Mononuclear cell (primary cell): Measurements from ENCODE around the gene ATP7A. TPM values are rescaled to one million over a fixed set of nuclear protein-coding genes. Genes with fewer than 3 reads are reported as not detected.
"Not testable (repeated sequence)": the region's sequence is repeated elsewhere in the genome, so short reads cannot be mapped to it uniquely, and the experiment has no call there.

ENCODE experiments used
- H3K27me3 ChIP-seq: 2 replicates; pipeline ENCODE4 v1.6.0; 2011; ENCODE audit warnings: low read length, control low read depth; ENCODE audit not compliant: insufficient read depth
- H3K4me1 ChIP-seq: 2 replicates; pipeline ENCODE4 v1.5.1; 2011; ENCODE audit warnings: mild to moderate bottlenecking, low read length, control low read depth; ENCODE audit not compliant: insufficient read depth
- H3K4me3 ChIP-seq: 2 replicates; pipeline ENCODE4 v1.5.1; 2011; ENCODE audit warnings: mild to moderate bottlenecking, low read length, moderate library complexity
- H3K9me3 ChIP-seq: 2 replicates; pipeline ENCODE4 v1.5.1; 2011; ENCODE audit warnings: low read depth, mild to moderate bottlenecking, control low read depth, low read length
- total RNA-seq: library from RNA; depleted of rRNA; stranded (reverse); fragments of >200 nt; gene quantifications from one replicate; pipeline ENCODE4 v1.2.3, GENCODE V29; 2012

The ATP7A gene
- total RNA-seq, 1 donor = 19.1 TPM

DNA sequence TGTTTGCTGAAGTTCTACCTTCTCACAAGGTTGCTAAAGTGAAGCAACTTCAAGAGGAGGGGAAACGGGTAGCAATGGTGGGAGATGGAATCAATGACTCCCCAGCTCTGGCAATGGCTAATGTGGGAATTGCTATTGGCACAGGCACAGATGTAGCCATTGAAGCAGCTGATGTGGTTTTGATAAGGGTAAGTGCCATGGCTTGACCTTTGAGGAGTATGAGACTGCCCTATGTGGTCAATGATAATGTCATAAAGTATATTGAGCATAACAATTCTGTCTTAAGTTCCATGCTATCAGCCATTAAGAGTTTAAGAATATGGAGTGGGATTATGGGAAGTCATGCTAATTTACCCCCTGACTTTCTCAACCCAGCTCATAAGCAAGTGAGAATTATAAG, 132.1 kb downstream of the ATP7A start:
- Histone ChIP-seq H3K4me1 (no peaks in the 10 kb centered on the region), H3K9me3 (no peaks in the 10 kb centered on the region), H3K27me3 (no peaks in the 10 kb centered on the region), H3K4me3 (no peak overlapping the region)

DNA sequence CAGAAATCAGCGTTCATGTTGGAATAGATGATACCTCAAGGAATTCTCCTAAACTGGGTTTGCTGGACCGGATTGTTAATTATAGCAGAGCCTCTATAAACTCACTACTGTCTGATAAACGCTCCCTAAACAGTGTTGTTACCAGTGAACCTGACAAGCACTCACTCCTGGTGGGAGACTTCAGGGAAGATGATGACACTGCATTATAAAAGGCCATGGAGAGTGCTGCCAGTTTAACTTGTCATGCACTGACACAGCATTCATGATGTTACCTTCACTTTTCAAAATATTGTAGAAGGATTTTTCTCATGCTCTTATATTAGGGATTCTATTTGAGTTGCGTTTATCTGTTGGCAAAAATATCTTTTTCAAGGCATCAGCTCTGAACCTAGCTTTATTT, 135.9 kb downstream of the ATP7A start:
- Histone ChIP-seq H3K4me1 (no peaks in the 10 kb centered on the region), H3K9me3 (no peaks in the 10 kb centered on the region), H3K27me3 (no peaks in the 10 kb centered on the region), H3K4me3 (no peak overlapping the region)

DNA sequence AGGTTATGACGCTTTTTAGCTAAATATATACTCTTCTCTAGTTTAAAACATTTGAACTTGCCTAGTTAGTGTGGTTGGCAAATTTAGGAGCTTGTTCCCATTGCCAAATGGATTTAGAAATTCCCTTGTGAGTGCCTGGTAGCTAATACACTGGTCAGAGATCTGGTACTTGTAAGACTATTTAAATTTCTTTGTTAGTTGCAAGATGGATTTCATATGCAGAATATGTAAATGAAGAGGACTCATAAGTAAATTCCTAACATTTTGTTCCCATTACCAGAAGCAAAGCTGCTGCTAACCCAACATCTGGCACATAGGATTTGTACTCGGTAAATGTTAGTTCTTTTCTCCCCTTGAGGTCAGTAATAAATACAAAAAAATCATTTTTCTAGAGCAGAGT, 137.6 kb downstream of the ATP7A start:
- Histone ChIP-seq H3K9me3 (no peaks in the 10 kb centered on the region), H3K4me3 (no peak overlapping the region), H3K4me1 (no peaks in the 10 kb centered on the region), H3K27me3 (no peaks in the 10 kb centered on the region)

GRCh38 chrX:78063687-78064086, 153.2 kb downstream of the ATP7A start:
- Histone ChIP-seq H3K9me3 (no peaks in the 10 kb centered on the region), H3K27me3 (no peaks in the 10 kb centered on the region), H3K4me1 (no peaks in the 10 kb centered on the region), H3K4me3 (no peak overlapping the region)

GRCh38 chrX:78064152-78064551, 153.7 kb downstream of the ATP7A start:
- Histone ChIP-seq H3K9me3 (no peaks in the 10 kb centered on the region), H3K27me3 (no peaks in the 10 kb centered on the region), H3K4me3 (no peak overlapping the region), H3K4me1 (no peaks in the 10 kb centered on the region)

GRCh38 chrX:78064698-78065601, 154.5 kb downstream of the ATP7A start:
- not testable (repeated sequence) for H3K4me3 ChIP-seq, H3K27me3 ChIP-seq, H3K4me1 ChIP-seq, H3K9me3 ChIP-seq

GRCh38 chrX:78066110-78066509, 155.6 kb downstream of the ATP7A start:
- Histone ChIP-seq H3K4me1 (no peaks in the 10 kb centered on the region), H3K9me3 (no peaks in the 10 kb centered on the region), H3K27me3 (no peaks in the 10 kb centered on the region), H3K4me3 (no peak overlapping the region)

DNA sequence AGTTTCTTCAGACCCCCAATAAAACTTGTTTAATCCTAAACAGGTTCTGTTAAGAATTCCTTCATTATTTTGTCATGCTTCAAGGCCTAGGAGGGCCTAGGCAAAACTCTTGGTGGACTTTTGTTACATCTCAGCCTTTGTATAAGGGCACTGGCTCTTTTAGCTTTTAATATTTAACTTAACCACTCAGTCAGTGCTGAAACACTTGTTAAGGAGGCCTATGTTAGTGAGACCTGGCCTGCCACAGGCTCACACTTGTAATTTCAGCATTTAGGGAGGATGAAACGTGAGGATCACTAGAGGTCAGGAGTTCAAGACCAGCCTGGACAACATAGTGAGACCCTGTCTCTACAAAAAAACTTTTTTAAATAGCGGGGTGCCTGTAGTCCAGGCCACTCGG, 160.8 kb downstream of the ATP7A start:
- Histone ChIP-seq H3K4me3 (no peak overlapping the region), H3K27me3 (no peaks in the 10 kb centered on the region), H3K4me1 (no peaks in the 10 kb centered on the region), H3K9me3 (no peaks in the 10 kb centered on the region)

GRCh38 chrX:78073147-78074077, 162.9 kb downstream of the ATP7A start:
- H3K4me1 ChIP-seq, H3K27me3 ChIP-seq, H3K9me3 ChIP-seq: not testable (repeated sequence)

GRCh38 chrX:78074088-78074487, 163.6 kb downstream of the ATP7A start:
- no peaks in the 10 kb centered on the region for H3K9me3 ChIP-seq
- no peaks in the 10 kb centered on the region for H3K27me3 ChIP-seq
- H3K4me1 ChIP-seq = no peaks in the 10 kb centered on the region
- H3K4me3 ChIP-seq = no peak overlapping the region

More at GRCh38 chrX:78073147-78074077, 162.9 kb downstream of the ATP7A start:
- H3K4me3 ChIP-seq = not testable (repeated sequence)

DNA sequence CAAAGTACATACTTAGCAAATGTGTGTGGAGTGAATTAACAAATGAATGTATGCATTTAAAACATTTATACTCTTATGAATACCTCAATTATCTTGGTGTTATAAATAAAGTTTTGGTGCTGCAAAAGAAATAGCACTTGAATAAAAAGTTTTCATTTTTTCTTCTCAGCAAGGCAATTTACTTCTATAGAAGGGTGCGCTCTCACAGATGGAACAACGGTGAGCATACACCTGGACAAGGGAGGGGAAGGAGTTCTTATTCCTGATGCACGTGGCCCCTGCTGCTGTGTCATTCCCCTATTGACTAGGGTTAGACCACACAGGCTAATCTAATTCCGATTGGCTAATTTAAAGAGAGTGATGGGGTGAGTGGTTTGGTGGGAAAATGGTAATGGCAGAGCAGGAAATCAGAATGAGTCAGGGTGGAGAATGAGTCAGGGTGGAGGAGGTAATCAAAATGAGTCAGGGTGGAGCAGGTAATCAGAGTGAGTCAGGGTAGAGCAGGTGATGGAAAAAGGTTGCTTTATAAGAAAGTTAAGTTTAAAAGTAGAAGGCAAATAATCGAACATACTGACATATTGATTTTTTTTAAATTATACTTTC, 165.4 kb downstream of the ATP7A start:
- no peaks in the 10 kb centered on the region for H3K4me1 ChIP-seq
- H3K27me3 ChIP-seq = no peaks in the 10 kb centered on the region
- no peak overlapping the region for H3K4me3 ChIP-seq
- no peaks in the 10 kb centered on the region for H3K9me3 ChIP-seq

DNA sequence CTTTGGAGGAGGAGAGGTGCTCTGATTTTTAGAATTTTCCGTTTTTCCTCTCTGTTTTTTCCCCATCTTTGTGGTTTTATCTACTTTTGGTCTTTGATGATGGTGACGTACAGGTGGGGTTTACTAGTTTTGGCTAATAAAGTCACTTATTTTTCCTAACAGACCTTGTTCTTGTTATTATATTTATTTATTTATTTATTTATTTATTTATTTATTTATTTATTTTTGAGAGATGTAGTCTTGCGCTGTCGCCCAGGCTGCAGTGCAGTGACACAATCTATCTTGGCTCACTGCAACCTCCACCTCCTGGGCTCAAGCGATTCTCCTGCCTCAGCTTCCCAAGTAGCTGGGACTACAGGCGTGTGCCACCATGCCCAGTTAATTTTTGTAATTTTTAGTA, 170.9 kb downstream of the ATP7A start:
- H3K4me3 ChIP-seq, H3K27me3 ChIP-seq, H3K9me3 ChIP-seq, H3K4me1 ChIP-seq: not testable (repeated sequence)

GRCh38 chrX:78092296-78092695, 181.8 kb downstream of the ATP7A start:
- H3K4me1 ChIP-seq = no peaks in the 10 kb centered on the region
- H3K4me3 ChIP-seq = no peak overlapping the region
- no peaks in the 10 kb centered on the region for H3K9me3 ChIP-seq
- H3K27me3 ChIP-seq = no peaks in the 10 kb centered on the region

- no peaks in the 10 kb centered on the region for H3K9me3 ChIP-seq
- H3K27me3 ChIP-seq = no peaks in the 10 kb centered on the region
- H3K4me3 ChIP-seq = no peak overlapping the region
- peaks cover 3% of the 10 kb centered on the region for H3K4me1 ChIP-seq
Measured at GRCh38 chrX:78098108-78098507, 187.6 kb downstream of the ATP7A start.
